DND-41 (cell line): Measurements from ENCODE around the gene SNRPE.

Experiments used
- ATAC-seq: fragments of 200-7000 bp; cut with Tn5 transposase; 3 replicates; pipeline ENCODE4 v1.9.1; 2021; ENCODE audit warnings: low read depth; ENCODE audit not compliant: insufficient read depth
- DNase-seq: peaks from one replicate; pipeline ENCODE4 v3.0.0-alpha.2; 2020
- H2AFZ ChIP-seq: 2 replicates; pipeline ENCODE4 v1.6.0; 2012; ENCODE audit warnings: low read depth, low read length
- H3K27ac ChIP-seq: 2 replicates; pipeline ENCODE4 v1.5.1; 2012; ENCODE audit warnings: low read length, inconsistent platforms
- H3K27me3 ChIP-seq: fragments of 200-600 bp; sonication (generic); 2 replicates; pipeline ENCODE4 v1.6.0; 2012; ENCODE audit warnings: low read length, mild to moderate bottlenecking, inconsistent platforms; ENCODE audit not compliant: insufficient read depth, poor library complexity
- H3K36me3 ChIP-seq: 2 replicates; pipeline ENCODE4 v1.5.1; 2012; ENCODE audit warnings: low read length, inconsistent platforms; ENCODE audit not compliant: insufficient read depth
- H3K4me1 ChIP-seq: 2 replicates; pipeline ENCODE4 v1.5.1; 2012; ENCODE audit warnings: mild to moderate bottlenecking, low read length; ENCODE audit not compliant: insufficient read depth
- H3K4me2 ChIP-seq: 2 replicates; pipeline ENCODE4 v1.6.0; 2012; ENCODE audit warnings: mild to moderate bottlenecking, moderate library complexity, low read length, inconsistent platforms; ENCODE audit not compliant: insufficient read depth
- H3K4me3 ChIP-seq, 2 experiments: fragments of 200-600 bp in 1 of 2; shearing (Covaris generic) in 1 of 2; 2 replicates each; pipeline ENCODE4 v1.5.1; 2012 to 2016; ENCODE audit warnings: inconsistent platforms in 2 of 2, low read length in 2 of 2, mild to moderate bottlenecking in 2 of 2, low read depth in 1 of 2, moderate library complexity in 1 of 2
- H3K79me2 ChIP-seq: 2 replicates; pipeline ENCODE4 v1.6.0; 2012; ENCODE audit warnings: low read length, inconsistent platforms; ENCODE audit not compliant: insufficient read depth
- H3K9ac ChIP-seq: 2 replicates; pipeline ENCODE4 v1.6.0; 2012; ENCODE audit warnings: low read depth, mild to moderate bottlenecking, inconsistent platforms, low read length, moderate library complexity
- H3K9me3 ChIP-seq: 2 replicates; pipeline ENCODE4 v1.5.1; 2012; ENCODE audit warnings: low read length, moderate library complexity, mild to moderate bottlenecking, inconsistent platforms; ENCODE audit not compliant: insufficient read depth, severe bottlenecking
- H4K20me1 ChIP-seq: 2 replicates; pipeline ENCODE4 v1.6.0; 2012; ENCODE audit warnings: low read length; ENCODE audit not compliant: insufficient read depth
- CTCF ChIP-seq: IDR thresholded peaks from 2 replicates; pipeline ENCODE4 v1.5.1; 2012; ENCODE audit warnings: borderline replicate concordance, low read length, moderate library complexity, mild to moderate bottlenecking; ENCODE audit not compliant: poor library complexity, severe bottlenecking; ENCODE audit errors: extremely low read depth
- EZH2 ChIP-seq: IDR thresholded peaks from 3 replicates; pipeline ENCODE4 v1.6.1; 2012; ENCODE audit warnings: borderline replicate concordance, low read depth, mild to moderate bottlenecking, moderate library complexity, low read length, inconsistent platforms; ENCODE audit not compliant: severe bottlenecking

The SNRPE gene

GRCh38 chr1:203911806-203912205 lies 50.4 kb downstream of the SNRPE start:
- H3K79me2 ChIP-seq, result no peaks in the 10 kb centered on the region
- no peak overlapping the region for H3K4me2 ChIP-seq
- no peaks in the 10 kb centered on the region for H3K4me1 ChIP-seq
- H3K9me3 ChIP-seq, result no peaks in the 10 kb centered on the region
- H2AFZ ChIP-seq, result no peak overlapping the region
- TF ChIP-seq EZH2 (no peak), CTCF (no peak)
- H3K4me3 ChIP-seq, result no peak overlapping the region
- H3K9ac ChIP-seq, result no peak overlapping the region
- no peaks in the 10 kb centered on the region for H3K36me3 ChIP-seq
- H3K27me3 ChIP-seq, result peaks cover 4% of the 10 kb centered on the region
- DNase-seq (no peak), ATAC-seq (no peak)
- no peak overlapping the region for H3K27ac ChIP-seq
- no peaks in the 10 kb centered on the region for H4K20me1 ChIP-seq

GRCh38 chr1:203913073-203913521 lies 51.7 kb downstream of the SNRPE start:
- Histone ChIP-seq H3K9ac (no peak overlapping the region), H3K79me2 (no peaks in the 10 kb centered on the region), H3K27me3 (peaks cover 4% of the 10 kb centered on the region), H3K9me3 (no peaks in the 10 kb centered on the region), H3K4me2 (no peak overlapping the region), H3K36me3 (no peaks in the 10 kb centered on the region), H3K27ac (no peak overlapping the region), H4K20me1 (no peaks in the 10 kb centered on the region), H3K4me3 (no peak overlapping the region), H2AFZ (no peak overlapping the region), H3K4me1 (no peaks in the 10 kb centered on the region)
- DNase-seq, result no peak
- TF ChIP-seq EZH2 (no peak), CTCF (no peak)
- ATAC-seq, result no peak

GRCh38 chr1:203914292-203914691 lies 52.9 kb downstream of the SNRPE start:
- no peak for TF ChIP-seq EZH2
- H3K4me2 ChIP-seq, result no peak overlapping the region
- no peaks in the 10 kb centered on the region for H3K4me1 ChIP-seq
- no peaks in the 10 kb centered on the region for H3K9me3 ChIP-seq
- no peak for DNase-seq
- no peak for ATAC-seq
- H3K4me3 ChIP-seq, result no peak overlapping the region
- no peaks in the 10 kb centered on the region for H3K79me2 ChIP-seq
- H3K27me3 ChIP-seq, result peaks cover 4% of the 10 kb centered on the region
- no peaks in the 10 kb centered on the region for H4K20me1 ChIP-seq
- H3K9ac ChIP-seq, result no peak overlapping the region
- H3K27ac ChIP-seq, result no peak overlapping the region
- no peaks in the 10 kb centered on the region for H3K36me3 ChIP-seq
- no peak overlapping the region for H2AFZ ChIP-seq

GRCh38 chr1:203915811-203916210 lies 54.4 kb downstream of the SNRPE start:
- Histone ChIP-seq H4K20me1 (no peaks in the 10 kb centered on the region), H3K9me3 (no peaks in the 10 kb centered on the region), H3K9ac (no peak overlapping the region), H2AFZ (no peak overlapping the region), H3K4me2 (no peak overlapping the region), H3K4me3 (no peak overlapping the region), H3K4me1 (no peaks in the 10 kb centered on the region), H3K27me3 (peaks cover 4% of the 10 kb centered on the region), H3K27ac (no peak overlapping the region), H3K36me3 (no peaks in the 10 kb centered on the region), H3K79me2 (no peaks in the 10 kb centered on the region)
- ATAC-seq, result no peak
- no peak for DNase-seq
- TF ChIP-seq EZH2 (no peak), CTCF (no peak)
